Breast epithelium (tissue), 4 donors: ENCODE measurements around the gene ADGRF1. TPM values are rescaled to one million over a fixed set of nuclear protein-coding genes. Genes with fewer than 3 reads are reported as not detected.
"Not testable (repeated sequence)": the region's sequence is repeated elsewhere in the genome, so short reads cannot be mapped to it uniquely, and the experiment has no call there.

Experiments used
- DNase-seq, 2 donors: peaks; one replicate each; pipeline ENCODE4 v3.0.0-alpha.2; 2019; ENCODE audit warnings: low spot score in 2 of 2
- H3K27ac ChIP-seq, 2 donors: fragments of 200-600 bp; sonication (generic) in 1 of 2; one replicate each; pipeline ENCODE4 v1.5.1; 2016 to 2019; ENCODE audit warnings: mild to moderate bottlenecking in 1 of 2
- H3K27me3 ChIP-seq, 2 donors: fragments of 200-600 bp; sonication (generic) in 1 of 2; one replicate each; pipeline versions ENCODE4 v1.5.1 to v1.6.0; 2017 to 2019; ENCODE audit warnings: control low read depth in 1 of 2, mild to moderate bottlenecking in 1 of 2
- H3K36me3 ChIP-seq: fragments of 200-600 bp; one replicate; pipeline ENCODE4 v1.5.1; 2019
- H3K4me1 ChIP-seq, 2 donors: fragments of 200-600 bp; sonication (generic); one replicate each; pipeline ENCODE4 v1.5.1; 2016 to 2019; ENCODE audit warnings: control low read depth in 1 of 2
- H3K4me3 ChIP-seq, 3 donors: fragments of 200-600 bp; sonication (generic); 1 replicate in 2 of 3; 2 replicates in 1 of 3; pipeline ENCODE4 v1.5.1; 2016 to 2019; ENCODE audit warnings: mild to moderate bottlenecking in 3 of 3, moderate library complexity in 2 of 3
- H3K9me3 ChIP-seq, 2 donors: fragments of 200-600 bp; sonication (generic) in 1 of 2; one replicate each; pipeline ENCODE4 v1.5.1; 2016 to 2019; ENCODE audit warnings: control low read depth in 1 of 2
- POLR2A ChIP-seq: fragments of 450-650 bp; IDR thresholded peaks from one replicate; pipeline ENCODE4 v1.6.1; 2016; ENCODE audit warnings: antibody characterized with exemption, mild to moderate bottlenecking, moderate library complexity
- POLR2AphosphoS5 ChIP-seq, 3 donors: sonication (generic); formaldehyde crosslinking; IDR thresholded peaks; one replicate each; pipeline ENCODE4 v1.6.1; 2017; ENCODE audit warnings: antibody characterized with exemption in 3 of 3
- intact Hi-C: fragments of 100-400 bp; cut with DNase I; formaldehyde crosslinking; loops from one replicate; pipeline ENCODE4 v1.15.1; 2023; ENCODE audit warnings: low total_unique reads
- total RNA-seq, 3 donors: library from RNA; depleted of rRNA; stranded (reverse); fragments of >200 nt; gene quantifications; one replicate each; pipeline ENCODE4 v1.1.0, GENCODE V29; 2016
- TF ChIP-seq, protein P1 (sequence below), 3 donors: fragments of 450-650 bp; IDR thresholded peaks; one replicate each; pipeline ENCODE4 v1.5.1; 2016 to 2017; ENCODE audit warnings: antibody characterized with exemption in 3 of 3, mild to moderate bottlenecking in 3 of 3, moderate library complexity in 3 of 3

Gene ADGRF1
- total RNA-seq, 3 donors from 2014 or later, result 0.66 to 3.5 TPM; not detected in 1

- DNase-seq, result no peak
- Histone ChIP-seq H3K27ac (no peak overlapping the region), H3K27me3 (no peaks in the 10 kb centered on the region), H3K36me3 (no peaks in the 10 kb centered on the region), H3K9me3 (no peaks in the 10 kb centered on the region), H3K4me3 (no peak overlapping the region), H3K4me1 (no peaks in the 10 kb centered on the region)
- intact Hi-C loops, result no loop called here
- TF ChIP-seq, protein P1, sequence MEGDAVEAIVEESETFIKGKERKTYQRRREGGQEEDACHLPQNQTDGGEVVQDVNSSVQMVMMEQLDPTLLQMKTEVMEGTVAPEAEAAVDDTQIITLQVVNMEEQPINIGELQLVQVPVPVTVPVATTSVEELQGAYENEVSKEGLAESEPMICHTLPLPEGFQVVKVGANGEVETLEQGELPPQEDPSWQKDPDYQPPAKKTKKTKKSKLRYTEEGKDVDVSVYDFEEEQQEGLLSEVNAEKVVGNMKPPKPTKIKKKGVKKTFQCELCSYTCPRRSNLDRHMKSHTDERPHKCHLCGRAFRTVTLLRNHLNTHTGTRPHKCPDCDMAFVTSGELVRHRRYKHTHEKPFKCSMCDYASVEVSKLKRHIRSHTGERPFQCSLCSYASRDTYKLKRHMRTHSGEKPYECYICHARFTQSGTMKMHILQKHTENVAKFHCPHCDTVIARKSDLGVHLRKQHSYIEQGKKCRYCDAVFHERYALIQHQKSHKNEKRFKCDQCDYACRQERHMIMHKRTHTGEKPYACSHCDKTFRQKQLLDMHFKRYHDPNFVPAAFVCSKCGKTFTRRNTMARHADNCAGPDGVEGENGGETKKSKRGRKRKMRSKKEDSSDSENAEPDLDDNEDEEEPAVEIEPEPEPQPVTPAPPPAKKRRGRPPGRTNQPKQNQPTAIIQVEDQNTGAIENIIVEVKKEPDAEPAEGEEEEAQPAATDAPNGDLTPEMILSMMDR (IDR thresholded peaks at IDR 0.05), result no peak
- no peak for TF ChIP-seq POLR2A
- no peak for TF ChIP-seq POLR2AphosphoS5 (IDR thresholded peaks at IDR 0.05)
Observed at GRCh38 chr6:46998436-46999017, 43.6 kb downstream of the ADGRF1 start.

DNA sequence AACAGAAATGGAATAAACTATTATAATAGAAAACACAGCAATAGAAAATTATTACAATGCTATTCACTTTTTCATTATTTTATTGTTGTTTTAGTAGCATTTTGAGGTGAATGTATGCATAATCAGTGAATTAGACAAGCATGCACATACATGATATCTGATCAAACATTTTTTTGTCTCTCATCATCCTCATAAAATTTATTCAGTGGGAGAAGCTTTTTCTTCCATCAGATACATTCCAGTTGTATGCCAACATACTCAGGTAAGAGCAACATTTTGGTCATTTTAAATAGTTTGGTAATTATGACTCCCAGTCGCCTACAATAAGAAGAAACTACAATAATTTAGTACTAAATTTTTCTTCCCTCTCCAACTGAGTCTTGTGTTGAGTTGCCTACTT, 44.5 kb downstream of the ADGRF1 start:
- no peaks in the 10 kb centered on the region for H3K9me3 ChIP-seq
- no peak for DNase-seq
- no peak overlapping the region for H3K27ac ChIP-seq
- no peak overlapping the region for H3K4me3 ChIP-seq
- no peaks in the 10 kb centered on the region for H3K27me3 ChIP-seq
- TF ChIP-seq POLR2A, result no peak
- TF ChIP-seq, protein P1 (IDR thresholded peaks at IDR 0.05), result no peak
- TF ChIP-seq POLR2AphosphoS5 (IDR thresholded peaks at IDR 0.05), result no peak
- H3K4me1 ChIP-seq, result no peaks in the 10 kb centered on the region
- intact Hi-C loops, result no loop called here
- H3K36me3 ChIP-seq, result no peaks in the 10 kb centered on the region

- Histone ChIP-seq H3K36me3 (no peaks in the 10 kb centered on the region), H3K9me3 (no peaks in the 10 kb centered on the region), H3K27me3 (no peaks in the 10 kb centered on the region), H3K4me1 (no peaks in the 10 kb centered on the region), H3K4me3 (no peak overlapping the region), H3K27ac (no peak overlapping the region)
- intact Hi-C loops, result no loop called here
- no peak for DNase-seq
- TF ChIP-seq, protein P1 (IDR thresholded peaks at IDR 0.05), result no peak
- TF ChIP-seq POLR2AphosphoS5 (IDR thresholded peaks at IDR 0.05) (no peak), POLR2A (no peak)
Observed at GRCh38 chr6:46996860-46997641, 45.1 kb downstream of the ADGRF1 start.

DNA sequence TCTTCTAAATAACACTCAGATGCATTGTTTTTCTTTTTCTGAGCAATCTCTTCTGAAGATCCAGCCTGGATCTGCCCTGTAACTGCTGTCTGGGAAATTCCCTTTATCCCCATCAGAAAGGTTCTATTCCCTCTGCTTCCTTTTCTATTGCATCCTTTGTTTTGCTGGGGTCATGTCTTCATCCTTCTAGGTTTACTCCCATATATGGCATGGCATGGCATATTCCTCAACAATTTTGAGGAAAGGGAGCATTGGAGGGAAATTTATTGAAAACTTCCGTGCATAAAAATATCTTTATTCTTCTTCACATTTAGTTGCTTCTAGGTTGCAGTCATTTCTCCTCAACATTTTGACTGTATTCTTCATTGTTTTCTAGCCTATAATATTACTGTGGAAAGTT, 47.2 kb downstream of the ADGRF1 start:
- TF ChIP-seq POLR2A, result no peak
- Histone ChIP-seq H3K4me3 (no peak overlapping the region), H3K9me3 (no peaks in the 10 kb centered on the region), H3K27ac (no peak overlapping the region), H3K27me3 (no peaks in the 10 kb centered on the region), H3K36me3 (no peaks in the 10 kb centered on the region), H3K4me1 (no peaks in the 10 kb centered on the region)
- DNase-seq, result no peak
- intact Hi-C loops, result no loop called here

GRCh38 chr6:46993846-46994245, 48.3 kb downstream of the ADGRF1 start:
- no peaks in the 10 kb centered on the region for H3K27me3 ChIP-seq
- TF ChIP-seq POLR2A (no peak), POLR2AphosphoS5 (IDR thresholded peaks at IDR 0.05) (no peak)
- TF ChIP-seq, protein P1 (IDR thresholded peaks at IDR 0.05), result no peak
- H3K36me3 ChIP-seq, result no peaks in the 10 kb centered on the region
- intact Hi-C loops, result no loop called here
- no peaks in the 10 kb centered on the region for H3K4me1 ChIP-seq
- no peak overlapping the region for H3K27ac ChIP-seq
- H3K4me3 ChIP-seq, result no peak overlapping the region
- no peak for DNase-seq
- H3K9me3 ChIP-seq, result no peaks in the 10 kb centered on the region

DNA sequence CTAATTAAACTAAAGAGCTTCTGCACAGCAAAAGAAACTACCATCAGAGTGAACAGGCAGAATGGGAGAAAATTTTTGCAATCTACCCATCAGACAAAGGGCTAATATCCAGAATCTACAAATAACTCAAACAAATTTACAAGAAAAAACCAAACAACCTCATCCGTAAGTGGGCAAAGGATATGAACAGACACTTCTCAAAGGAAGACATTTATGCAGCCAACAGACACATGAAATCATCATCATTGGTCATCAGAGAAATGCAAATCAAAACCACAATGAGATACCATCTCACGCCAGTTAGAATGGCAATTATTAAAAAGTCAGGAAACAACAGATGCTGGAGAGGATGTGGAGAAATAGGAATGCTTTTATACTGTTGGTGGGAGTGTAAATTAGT, 49.7 kb downstream of the ADGRF1 start:
- intact Hi-C loops, DNase-seq, H3K27me3 ChIP-seq, H3K9me3 ChIP-seq, H3K4me3 ChIP-seq, H3K27ac ChIP-seq, H3K36me3 ChIP-seq, H3K4me1 ChIP-seq: not testable (repeated sequence)
